H9 (cell line): ENCODE data around the gene PAH. TPM values are rescaled to one million over a fixed set of nuclear protein-coding genes. Genes with fewer than 3 reads are reported as not detected.
A peak's percentile ranks its signal among the peaks of the same experiment; 100 is the strongest.

Experiments used
- DNase-seq: peaks from one replicate; pipeline ENCODE4 v3.0.0-alpha.2; 2017
- H2AFZ ChIP-seq: one replicate; pipeline ENCODE4 v1.6.1; 2013; ENCODE audit warnings: mild to moderate bottlenecking, low read length, control low read depth, moderate library complexity
- H2AK5ac ChIP-seq: 2 replicates; pipeline ENCODE4 v1.6.1; 2013; ENCODE audit warnings: low read length, control low read depth, mixed read lengths; ENCODE audit not compliant: insufficient read length
- H2BK120ac ChIP-seq: one replicate; pipeline ENCODE4 v1.6.1; 2013; ENCODE audit warnings: low read depth, mild to moderate bottlenecking, low read length, control low read depth, inconsistent platforms; ENCODE audit not compliant: poor library complexity, severe bottlenecking
- H2BK12ac ChIP-seq: 2 replicates; pipeline ENCODE4 v1.6.1; 2013; ENCODE audit warnings: low read length, control low read depth, mixed read lengths, low read depth; ENCODE audit not compliant: insufficient read length
- H2BK15ac ChIP-seq: 2 replicates; pipeline ENCODE4 v1.6.1; 2013; ENCODE audit warnings: low read depth, low read length, control low read depth
- H2BK20ac ChIP-seq: one replicate; pipeline ENCODE4 v1.6.1; 2013; ENCODE audit warnings: low read depth, mild to moderate bottlenecking, low read length, control low read depth, inconsistent platforms; ENCODE audit not compliant: poor library complexity, severe bottlenecking
- H2BK5ac ChIP-seq: 2 replicates; pipeline ENCODE4 v1.6.1; 2013; ENCODE audit warnings: low read length, control low read depth, mixed read lengths; ENCODE audit not compliant: insufficient read length
- H3K14ac ChIP-seq: 2 replicates; pipeline ENCODE4 v1.6.1; 2013; ENCODE audit warnings: low read length, control low read depth; ENCODE audit not compliant: insufficient read depth
- H3K18ac ChIP-seq: 2 replicates; pipeline ENCODE4 v1.6.1; 2013; ENCODE audit warnings: low read depth, mild to moderate bottlenecking, mixed read lengths, low read length, control low read depth; ENCODE audit not compliant: insufficient read length
- H3K23ac ChIP-seq: 2 replicates; pipeline ENCODE4 v1.6.1; 2013; ENCODE audit warnings: low read length, control low read depth, mixed read lengths, low read depth; ENCODE audit not compliant: insufficient read length
- H3K23me2 ChIP-seq: 2 replicates; pipeline ENCODE4 v1.6.1; 2013; ENCODE audit warnings: low read depth, mild to moderate bottlenecking, mixed read lengths, low read length, control low read depth; ENCODE audit not compliant: insufficient read length, poor library complexity, severe bottlenecking
- H3K27ac ChIP-seq: 2 replicates; pipeline ENCODE4 v1.5.1; 2013; ENCODE audit warnings: low read length, control low read depth, mixed read lengths, low read depth; ENCODE audit not compliant: insufficient read length
- H3K27me3 ChIP-seq: 2 replicates; pipeline ENCODE4 v1.6.1; 2013; ENCODE audit warnings: low read length, control low read depth, inconsistent platforms; ENCODE audit not compliant: insufficient read depth
- H3K4ac ChIP-seq: 2 replicates; pipeline ENCODE4 v1.6.1; 2013; ENCODE audit warnings: low read depth, mild to moderate bottlenecking, control low read depth, inconsistent platforms, low read length, moderate library complexity
- H3K4me1 ChIP-seq: 2 replicates; pipeline ENCODE4 v1.6.1; 2013; ENCODE audit warnings: low read length, control low read depth, inconsistent platforms; ENCODE audit not compliant: insufficient read depth
- H3K4me2 ChIP-seq: 2 replicates; pipeline ENCODE4 v1.6.1; 2013; ENCODE audit warnings: low read length, control low read depth, mixed read lengths; ENCODE audit not compliant: insufficient read length, insufficient read depth
- H3K56ac ChIP-seq: 2 replicates; pipeline ENCODE4 v1.6.1; 2013; ENCODE audit warnings: low read depth, mild to moderate bottlenecking, mixed read lengths, low read length, control low read depth; ENCODE audit not compliant: insufficient read length
- H3K79me1 ChIP-seq: 2 replicates; pipeline ENCODE4 v1.6.1; 2013; ENCODE audit warnings: low read depth, mild to moderate bottlenecking, moderate library complexity, low read length, control low read depth, inconsistent platforms; ENCODE audit not compliant: insufficient read depth, poor library complexity, severe bottlenecking
- H3K79me2 ChIP-seq: 2 replicates; pipeline ENCODE4 v1.6.1; 2013; ENCODE audit warnings: low read length, control low read depth, inconsistent platforms; ENCODE audit not compliant: insufficient read depth
- H3K9ac ChIP-seq: 2 replicates; pipeline ENCODE4 v1.6.1; 2013; ENCODE audit warnings: low read length, control low read depth, mixed read lengths; ENCODE audit not compliant: insufficient read length; ENCODE audit errors: extremely low read depth
- H3K9me3 ChIP-seq: one replicate; pipeline ENCODE4 v1.6.1; 2013; ENCODE audit warnings: low read depth, low read length, inconsistent platforms; ENCODE audit not compliant: control insufficient read depth
- H3T11ph ChIP-seq: one replicate; pipeline ENCODE4 v1.6.1; 2013; ENCODE audit warnings: mild to moderate bottlenecking, low read length, control low read depth, inconsistent platforms
- H4K20me1 ChIP-seq: one replicate; pipeline ENCODE4 v1.6.1; 2013; ENCODE audit not compliant: control insufficient read depth, insufficient read length, insufficient read depth
- H4K5ac ChIP-seq: 2 replicates; pipeline ENCODE4 v1.6.1; 2013; ENCODE audit warnings: low read depth, mild to moderate bottlenecking, mixed read lengths, low read length, control low read depth; ENCODE audit not compliant: insufficient read length
- H4K8ac ChIP-seq: replicated peaks from 2 replicates; pipeline ENCODE4 v1.6.1; 2013; ENCODE audit warnings: low read length, control low read depth, mixed read lengths, low read depth; ENCODE audit not compliant: insufficient read length
- H4K91ac ChIP-seq: 2 replicates; pipeline ENCODE4 v1.6.1; 2013; ENCODE audit warnings: low read depth, mild to moderate bottlenecking, moderate library complexity, mixed read lengths, low read length, control low read depth; ENCODE audit not compliant: insufficient read length
- H3K27ac Mint-ChIP-seq, 3 experiments: 2 replicates in 2 of 3; 3 replicates in 1 of 3; pipeline ENCODE4 v1.8.0; 2020 to 2021; ENCODE audit warnings: mixed read lengths in 3 of 3, mild to moderate bottlenecking in 1 of 3, moderate library complexity in 1 of 3
- H3K27me3 Mint-ChIP-seq: 2 replicates; pipeline ENCODE4 v1.8.0; 2021; ENCODE audit warnings: low read depth, mild to moderate bottlenecking, moderate library complexity, mixed read lengths
- H3K36me3 Mint-ChIP-seq, 3 experiments: 2 replicates in 2 of 3; 3 replicates in 1 of 3; pipeline ENCODE4 v1.8.0; 2020 to 2021; ENCODE audit warnings: low read depth in 3 of 3, mixed read lengths in 3 of 3; ENCODE audit not compliant: insufficient read depth in 1 of 3
- H3K4me1 Mint-ChIP-seq, 2 experiments: 2 replicates each; pipeline ENCODE4 v1.8.0; 2020; ENCODE audit warnings: mixed read lengths in 2 of 2
- H3K4me3 Mint-ChIP-seq, 2 experiments: 2 replicates in 1 of 2; 3 replicates in 1 of 2; pipeline ENCODE4 v1.8.0; 2020 to 2021; ENCODE audit warnings: mild to moderate bottlenecking in 2 of 2, mixed read lengths in 2 of 2, moderate library complexity in 1 of 2
- H3K9me3 Mint-ChIP-seq, 2 experiments: 2 replicates in 1 of 2; 3 replicates in 1 of 2; pipeline ENCODE4 v1.8.0; 2020; ENCODE audit warnings: mild to moderate bottlenecking in 2 of 2, mixed read lengths in 2 of 2, moderate library complexity in 1 of 2
- CTCF ChIP-seq: fragments of 200-600 bp; sonication (generic); conservative IDR thresholded peaks from 3 replicates; pipeline ENCODE4 v1.8.0; 2021; ENCODE audit warnings: antibody characterized with exemption, mild to moderate bottlenecking
- WGBS: extraction: QIAGEN DNeasy Blood & Tissue Kit; methylation state at CpG from one replicate; pipeline ENCODE4 v1.1.7; 2013; ENCODE audit warnings: missing lambda C conversion rate, low lambda C conversion rate, mixed read lengths; ENCODE audit not compliant: insufficient read length; ENCODE audit errors: extremely low coverage; 5-methylcytosine and 5-hydroxymethylcytosine counted together
- total RNA-seq: library from RNA; stranded (reverse); gene quantifications from 2 replicates; pipeline ENCODE4 v1.2.1, GENCODE V29; 2021

Gene PAH
- total RNA-seq, 1 experiment from 2014 or later: 6.1 TPM

- DNase-seq: peak; percentile 78
- no peaks in the 10 kb centered on the region; a peak in 2 of 7 replicates for H3K36me3 Mint-ChIP-seq
- H3K4me1 Mint-ChIP-seq: peaks cover 33 to 57% of the 10 kb centered on the region in 2 experiments
- Histone ChIP-seq H3K79me1 (no peaks in the 10 kb centered on the region), H2AK5ac (no peak within 1 kb of the TSS), H3K9ac (no peak within 1 kb of the TSS), H4K5ac (no peak within 1 kb of the TSS), H3K79me2 (no peaks in the 10 kb centered on the region), H3K4ac (no peak within 1 kb of the TSS), H2BK5ac (no peak within 1 kb of the TSS), H3K4me2 (peak within 1 kb of the TSS; percentile 56), H4K91ac (no peak within 1 kb of the TSS), H3K23ac (no peak within 1 kb of the TSS), H3K9me3 (no peaks in the 10 kb centered on the region), H3K27me3 (peaks cover 85% of the 10 kb centered on the region), H3K23me2 (peaks cover 16% of the 10 kb centered on the region), H4K20me1 (no peaks in the 10 kb centered on the region), H2BK20ac (no peak within 1 kb of the TSS), H4K8ac (no peak within 1 kb of the TSS), H2BK15ac (no peak within 1 kb of the TSS), H2AFZ (no peak within 1 kb of the TSS), H3K27ac (no peak within 1 kb of the TSS), H3K56ac (no peak within 1 kb of the TSS), H2BK12ac (no peak within 1 kb of the TSS), H2BK120ac (no peak within 1 kb of the TSS), H3K18ac (no peak within 1 kb of the TSS), H3K4me1 (no peaks in the 10 kb centered on the region; the same call in 1 of the 2 replicates), H3K14ac (no peak within 1 kb of the TSS), H3T11ph (no peak within 1 kb of the TSS)
- no peak within 1 kb of the TSS for H3K27ac Mint-ChIP-seq
- no CpG with 5 or more reads among the region's 52 CpGs for WGBS
- H3K9me3 Mint-ChIP-seq: no peaks in the 10 kb centered on the region; a peak in 2 of 5 replicates
- H3K4me3 Mint-ChIP-seq: peak within 1 kb of the TSS; percentile 66 to 92
- peaks cover 99% of the 10 kb centered on the region for H3K27me3 Mint-ChIP-seq
- TF ChIP-seq CTCF: no peak
Measured at GRCh38 chr12:102957339-102958050, 40.5 kb upstream of the PAH start, which contains the start of gene ASCL1. Gene ASCL1 (plus strand): TSS chr12:102957674. CDS start chr12:102958245, 571 bp downstream.
